ENCODE results near the gene POM121. TPM values are rescaled to one million over a fixed set of nuclear protein-coding genes. Genes with fewer than 3 reads are reported as not detected.
"Not testable (repeated sequence)": the region's sequence is repeated elsewhere in the genome, so short reads cannot be mapped to it uniquely, and the experiment has no call there.

The POM121 gene
- total RNA-seq, 1 experiment from 2014 or later: 79.0 TPM

DNA sequence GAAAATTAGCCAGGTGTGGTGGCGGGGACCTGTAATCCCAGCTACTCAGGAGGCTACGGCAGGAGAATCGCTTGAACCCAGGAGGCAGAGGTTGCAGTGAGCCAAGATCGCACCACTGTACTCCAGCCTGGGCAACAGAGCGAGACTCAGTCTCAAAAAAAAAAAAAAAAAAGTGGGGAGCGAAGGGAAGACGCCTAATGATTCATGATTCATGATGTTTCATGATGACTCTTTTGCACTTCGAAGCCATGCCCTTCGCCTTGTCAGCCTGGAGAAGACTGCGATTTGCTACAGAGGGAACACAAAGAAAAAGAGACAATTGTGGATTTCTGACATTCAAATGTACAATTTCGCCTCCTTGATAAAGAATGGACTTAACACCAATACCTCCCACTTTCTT is 57.2 kb downstream of the POM121 start:
- not testable (repeated sequence) for H3K4me1 ChIP-seq (ENCODE audit: insufficient read depth, low read length); H4K20me1 ChIP-seq (ENCODE audit: control insufficient read depth, insufficient read depth, insufficient read length); H3K79me1 ChIP-seq (ENCODE audit: insufficient read depth, low read depth, low read length, poor library complexity, severe bottlenecking); H3K14ac ChIP-seq (ENCODE audit: insufficient read depth, low read length); H3K27ac ChIP-seq (ENCODE audit: insufficient read length, low read depth, low read length); H3K4ac ChIP-seq (ENCODE audit: low read depth, low read length); H2BK20ac ChIP-seq (ENCODE audit: low read depth, low read length, poor library complexity, severe bottlenecking); H3T11ph ChIP-seq (ENCODE audit: low read length); H3K4me1 Mint-ChIP-seq; H4K5ac ChIP-seq (ENCODE audit: insufficient read length, low read depth, low read length); H2AK5ac ChIP-seq (ENCODE audit: insufficient read length, low read length); H3K79me2 ChIP-seq (ENCODE audit: insufficient read depth, low read length); H3K18ac ChIP-seq (ENCODE audit: insufficient read length, low read depth, low read length); H3K27me3 Mint-ChIP-seq (ENCODE audit: low read depth); H3K4me2 ChIP-seq (ENCODE audit: insufficient read depth, insufficient read length, low read length); H3K56ac ChIP-seq (ENCODE audit: insufficient read length, low read depth, low read length); H3K9ac ChIP-seq (ENCODE audit: extremely low read depth, insufficient read length, low read length); H3K9me3 ChIP-seq (ENCODE audit: control insufficient read depth, low read depth, low read length); H3K4me3 Mint-ChIP-seq; H3K36me3 Mint-ChIP-seq (ENCODE audit: insufficient read depth in 1 of 3, low read depth in 3 of 3); H2AFZ ChIP-seq (ENCODE audit: low read length); H3K27ac Mint-ChIP-seq; H2BK5ac ChIP-seq (ENCODE audit: insufficient read length, low read length); H4K8ac ChIP-seq (replicated peaks; ENCODE audit: insufficient read length, low read depth, low read length); H3K23ac ChIP-seq (ENCODE audit: insufficient read length, low read depth, low read length); H3K23me2 ChIP-seq (ENCODE audit: insufficient read length, low read depth, low read length, poor library complexity, severe bottlenecking); H3K9me3 Mint-ChIP-seq; DNase-seq; H2BK12ac ChIP-seq (ENCODE audit: insufficient read length, low read depth, low read length); H2BK15ac ChIP-seq (ENCODE audit: low read depth, low read length); H3K27me3 ChIP-seq (ENCODE audit: insufficient read depth, low read length); H2BK120ac ChIP-seq (ENCODE audit: low read depth, low read length, poor library complexity, severe bottlenecking); H4K91ac ChIP-seq (ENCODE audit: insufficient read length, low read depth, low read length)
- WGBS (ENCODE audit: extremely low coverage, insufficient read length, low lambda C conversion rate): no CpG with 5 or more reads among the region's 11 CpGs

DNA sequence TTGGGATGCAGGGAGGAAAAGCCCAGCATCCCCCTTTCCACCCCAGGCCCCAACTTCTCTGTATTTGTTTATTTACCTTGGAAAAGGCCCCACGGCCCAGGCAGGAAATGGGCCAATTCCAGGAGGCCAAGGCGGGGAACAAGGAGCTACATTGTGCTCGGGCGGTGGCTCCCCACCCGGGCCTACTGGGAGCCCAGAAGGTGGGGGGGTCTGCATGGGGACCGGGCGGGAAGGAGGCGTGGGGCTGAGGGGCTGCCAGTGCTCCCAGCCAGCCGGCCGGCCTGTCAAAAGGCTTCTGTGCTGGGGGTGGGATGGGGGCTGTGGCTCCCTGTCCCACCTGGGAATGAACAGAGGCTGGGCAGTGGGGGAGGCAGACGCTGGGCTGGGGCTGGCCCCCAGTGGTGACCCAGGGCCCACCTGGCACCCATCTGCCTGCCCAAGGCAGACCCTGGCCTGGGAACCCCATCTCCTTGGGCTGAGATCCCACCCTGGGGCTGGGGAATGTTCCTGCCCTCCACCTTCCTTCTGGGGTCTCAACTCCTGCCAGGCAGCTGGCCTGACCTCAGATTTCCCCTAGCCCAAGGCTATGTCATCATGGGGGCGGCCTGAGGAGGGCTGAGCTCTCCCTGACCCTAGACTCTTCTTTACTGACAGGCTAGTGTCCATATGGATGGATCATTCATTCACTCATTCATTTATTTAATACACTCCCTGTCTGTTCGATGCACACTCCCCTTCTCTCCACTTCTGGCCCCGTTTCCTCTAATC is 65.4 kb downstream of the POM121 start:
- WGBS (ENCODE audit: extremely low coverage, insufficient read length, low lambda C conversion rate): no CpG with 5 or more reads among the region's 14 CpGs
- not testable (repeated sequence) for H3K79me2 ChIP-seq (ENCODE audit: insufficient read depth, low read length); DNase-seq

More for the DNA sequence above, 65.4 kb downstream of the POM121 start:
- not testable (repeated sequence) for H3K4me2 ChIP-seq (ENCODE audit: insufficient read depth, insufficient read length, low read length); H3K36me3 Mint-ChIP-seq (ENCODE audit: insufficient read depth in 1 of 3, low read depth in 3 of 3); H3K27ac ChIP-seq (ENCODE audit: insufficient read length, low read depth, low read length); H4K5ac ChIP-seq (ENCODE audit: insufficient read length, low read depth, low read length); H2BK20ac ChIP-seq (ENCODE audit: low read depth, low read length, poor library complexity, severe bottlenecking); H2BK12ac ChIP-seq (ENCODE audit: insufficient read length, low read depth, low read length); H2AK5ac ChIP-seq (ENCODE audit: insufficient read length, low read length); H3T11ph ChIP-seq (ENCODE audit: low read length); H4K20me1 ChIP-seq (ENCODE audit: control insufficient read depth, insufficient read depth, insufficient read length); H2BK15ac ChIP-seq (ENCODE audit: low read depth, low read length); H3K9me3 Mint-ChIP-seq; H3K14ac ChIP-seq (ENCODE audit: insufficient read depth, low read length); H3K27me3 ChIP-seq (ENCODE audit: insufficient read depth, low read length); H2BK120ac ChIP-seq (ENCODE audit: low read depth, low read length, poor library complexity, severe bottlenecking); H3K4me1 ChIP-seq (ENCODE audit: insufficient read depth, low read length); H4K91ac ChIP-seq (ENCODE audit: insufficient read length, low read depth, low read length); H3K56ac ChIP-seq (ENCODE audit: insufficient read length, low read depth, low read length); H3K4me1 Mint-ChIP-seq; H3K4me3 Mint-ChIP-seq; H2BK5ac ChIP-seq (ENCODE audit: insufficient read length, low read length); H3K23ac ChIP-seq (ENCODE audit: insufficient read length, low read depth, low read length); H3K9me3 ChIP-seq (ENCODE audit: control insufficient read depth, low read depth, low read length); H3K23me2 ChIP-seq (ENCODE audit: insufficient read length, low read depth, low read length, poor library complexity, severe bottlenecking); H2AFZ ChIP-seq (ENCODE audit: low read length); H3K27ac Mint-ChIP-seq; H4K8ac ChIP-seq (replicated peaks; ENCODE audit: insufficient read length, low read depth, low read length); H3K79me1 ChIP-seq (ENCODE audit: insufficient read depth, low read depth, low read length, poor library complexity, severe bottlenecking); H3K9ac ChIP-seq (ENCODE audit: extremely low read depth, insufficient read length, low read length); H3K27me3 Mint-ChIP-seq (ENCODE audit: low read depth); H3K4ac ChIP-seq (ENCODE audit: low read depth, low read length); H3K18ac ChIP-seq (ENCODE audit: insufficient read length, low read depth, low read length)
